ENCODE results near the gene CRYBA4. TPM values are rescaled to one million over a fixed set of nuclear protein-coding genes. Genes with fewer than 3 reads are reported as not detected.
A peak's percentile ranks its signal among the peaks of the same experiment; 100 is the strongest.

CRYBA4 gene
- total RNA-seq, 1 donor from 2014 or later, result 1.1 TPM

- DNase-seq (ENCODE audit: low spot score), result no peak
These were observed 38.6 kb downstream of the CRYBA4 start for GRCh38 chr22:26660356-26660755.

GRCh38 chr22:26660961-26661578, 39.3 kb downstream of the CRYBA4 start:
- DNase-seq (ENCODE audit: low spot score), result no peak

- DNase-seq (ENCODE audit: low spot score), result no peak
These were observed 40.4 kb downstream of the CRYBA4 start for GRCh38 chr22:26662160-26662559.

GRCh38 chr22:26663374-26663923, 41.7 kb downstream of the CRYBA4 start:
- no peak for DNase-seq (ENCODE audit: low spot score)

- no peak for DNase-seq (ENCODE audit: low spot score)
These were observed 44.1 kb downstream of the CRYBA4 start for GRCh38 chr22:26665813-26666231.

- no peak for DNase-seq (ENCODE audit: low spot score)
These were observed 45.4 kb downstream of the CRYBA4 start for GRCh38 chr22:26667140-26667539.

- DNase-seq (ENCODE audit: low spot score), result no peak
These were observed 47.3 kb downstream of the CRYBA4 start for GRCh38 chr22:26669060-26669481.

- DNase-seq (ENCODE audit: low spot score), result no peak
These were observed 48.7 kb downstream of the CRYBA4 start for GRCh38 chr22:26670459-26670858.

- DNase-seq (ENCODE audit: low spot score), result peak; percentile 72
These were observed 49.7 kb downstream of the CRYBA4 start for GRCh38 chr22:26671317-26672059.

GRCh38 chr22:26672060-26672471, 50.3 kb downstream of the CRYBA4 start:
- no peak for DNase-seq (ENCODE audit: low spot score)

GRCh38 chr22:26672590-26673468, 51.1 kb downstream of the CRYBA4 start:
- peak; percentile 96 for DNase-seq (ENCODE audit: low spot score)

- DNase-seq (ENCODE audit: low spot score), result peak; percentile 58
These were observed 51.7 kb downstream of the CRYBA4 start for GRCh38 chr22:26673486-26673885.

GRCh38 chr22:26674211-26675190, 52.7 kb downstream of the CRYBA4 start:
- no peak for DNase-seq (ENCODE audit: low spot score)

- DNase-seq (ENCODE audit: low spot score), result no peak
These were observed 54.0 kb downstream of the CRYBA4 start for GRCh38 chr22:26675687-26676268.

GRCh38 chr22:26677217-26677616, 55.5 kb downstream of the CRYBA4 start:
- DNase-seq (ENCODE audit: low spot score), result no peak

- peak; percentile 78 for DNase-seq (ENCODE audit: low spot score)
These were observed 57.4 kb downstream of the CRYBA4 start for GRCh38 chr22:26679003-26679629.
